HG03025 (cell line): ENCODE data around the gene XYLT1.
A peak's percentile ranks its signal among the peaks of the same experiment; 100 is the strongest.

ENCODE experiments used
- ATAC-seq: cut with Tn5 transposase; IDR thresholded peaks from one replicate; pipeline ENCODE4 v1.9.1; 2021; ENCODE audit warnings: mild to moderate bottlenecking, moderate library complexity; ENCODE audit not compliant: unreplicated experiment, low FRiP score

The XYLT1 gene

DNA sequence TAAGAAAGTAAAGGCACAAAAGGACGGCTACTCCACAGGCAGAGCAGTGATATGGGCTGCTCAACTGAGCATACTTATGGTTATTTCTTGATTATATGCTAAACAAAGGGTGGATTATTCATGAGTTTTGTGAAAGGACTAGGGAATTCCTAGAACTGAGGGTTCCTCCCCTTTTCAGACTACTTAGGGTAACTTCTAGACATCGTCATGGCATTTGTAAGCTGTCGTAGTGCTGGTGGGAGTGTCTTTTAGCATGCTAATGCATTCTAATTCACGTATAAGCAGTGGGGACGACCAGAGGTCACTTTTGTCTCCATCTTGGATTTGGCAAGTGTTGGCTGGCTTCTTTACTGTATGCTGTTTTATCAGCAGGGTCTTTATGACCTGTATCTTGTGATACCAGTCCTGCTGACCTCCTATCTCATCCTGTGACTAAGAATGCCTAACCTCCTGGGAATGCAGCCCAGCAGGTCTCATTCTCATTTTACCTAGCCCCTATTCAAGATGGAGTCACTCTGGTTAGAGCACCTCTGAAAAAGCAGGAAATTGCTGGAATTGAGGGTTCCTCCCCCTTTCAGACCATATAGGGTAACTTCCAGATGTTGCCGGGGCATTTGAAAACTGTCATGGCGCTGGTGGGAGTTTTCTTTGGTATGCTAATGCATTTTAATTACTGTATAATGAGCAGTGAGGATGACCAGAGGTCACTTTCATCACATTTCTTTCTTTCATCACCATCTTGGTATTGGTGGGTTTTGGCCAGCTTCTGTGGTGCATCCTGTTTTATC, 388.5 kb downstream of the XYLT1 start:
- no peak for ATAC-seq

DNA sequence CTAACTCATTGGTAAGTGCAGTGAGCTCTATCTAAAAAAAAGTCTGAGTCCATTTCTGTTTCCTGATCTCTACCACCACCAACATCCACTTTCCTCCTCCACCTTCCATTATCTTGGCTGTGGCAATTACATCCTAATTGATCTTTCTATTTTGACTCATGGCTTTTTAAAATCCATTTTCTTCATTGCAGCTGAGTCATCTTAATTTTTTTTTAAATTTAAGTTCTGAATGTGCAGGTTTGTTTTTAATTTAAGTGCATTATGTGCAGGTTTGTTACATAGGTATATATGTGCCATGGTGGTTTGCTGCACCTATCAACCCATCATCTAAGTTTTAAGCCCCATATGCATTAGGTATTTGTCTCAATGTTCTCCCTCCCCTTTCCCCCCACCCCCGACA, 390.7 kb downstream of the XYLT1 start:
- ATAC-seq = no peak

DNA sequence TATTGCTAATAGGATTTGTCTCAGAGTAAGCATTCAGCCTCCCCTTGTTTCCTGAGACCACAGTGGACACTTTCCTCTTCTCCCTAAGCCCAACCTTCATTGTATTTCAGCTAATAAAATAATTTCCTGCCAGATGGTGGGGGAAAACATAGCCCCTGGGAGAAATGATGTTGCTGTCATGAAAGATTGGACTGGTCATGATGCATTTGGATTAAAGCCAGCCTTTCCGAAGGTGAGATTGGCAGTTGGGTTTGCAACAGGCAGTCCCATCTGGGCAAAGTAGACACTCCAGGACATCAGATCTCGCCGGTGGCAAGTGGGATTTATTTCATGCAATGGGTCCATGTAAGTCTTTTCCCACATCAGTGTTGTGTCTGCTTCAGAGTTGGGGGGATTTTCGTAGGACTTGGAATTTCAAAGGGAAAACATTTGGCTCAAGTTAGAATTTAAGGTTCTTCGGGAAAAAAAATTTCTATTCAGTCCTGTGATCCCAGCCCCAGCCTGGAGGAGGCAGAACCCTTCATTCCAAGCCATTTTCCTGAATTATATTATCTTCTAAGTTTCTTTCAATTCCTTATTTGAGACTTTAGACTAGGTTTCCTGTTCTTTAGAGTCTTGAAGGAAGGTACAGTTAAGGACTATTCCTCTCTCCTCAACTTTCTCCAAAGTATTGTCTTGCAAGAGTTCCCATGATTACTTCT, 391.7 kb downstream of the XYLT1 start:
- ATAC-seq = no peak

- ATAC-seq = no peak
These were observed 393.8 kb downstream of the XYLT1 start for GRCh38 chr16:17076818-17077498.

- ATAC-seq = no peak
These were observed 394.5 kb downstream of the XYLT1 start for GRCh38 chr16:17076092-17076754.

DNA sequence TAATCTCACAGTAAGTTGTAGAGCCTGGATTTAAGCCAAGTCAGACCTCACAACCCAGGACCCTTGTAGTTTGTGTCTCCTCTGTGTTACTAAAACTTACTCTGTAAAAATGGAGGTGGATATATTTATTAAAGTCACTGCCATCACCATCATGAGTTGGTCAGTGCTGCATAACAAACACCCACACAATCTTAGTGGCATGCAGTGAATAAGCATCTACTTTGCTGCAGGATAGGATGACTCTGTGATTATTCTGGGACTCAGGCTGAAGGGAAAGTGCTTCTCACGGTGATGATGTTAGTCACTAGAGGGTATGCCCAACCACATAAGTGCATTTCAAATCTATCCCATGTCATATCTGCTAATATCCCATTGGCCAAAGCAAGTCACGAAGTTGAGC, 398.7 kb downstream of the XYLT1 start:
- no peak for ATAC-seq

DNA sequence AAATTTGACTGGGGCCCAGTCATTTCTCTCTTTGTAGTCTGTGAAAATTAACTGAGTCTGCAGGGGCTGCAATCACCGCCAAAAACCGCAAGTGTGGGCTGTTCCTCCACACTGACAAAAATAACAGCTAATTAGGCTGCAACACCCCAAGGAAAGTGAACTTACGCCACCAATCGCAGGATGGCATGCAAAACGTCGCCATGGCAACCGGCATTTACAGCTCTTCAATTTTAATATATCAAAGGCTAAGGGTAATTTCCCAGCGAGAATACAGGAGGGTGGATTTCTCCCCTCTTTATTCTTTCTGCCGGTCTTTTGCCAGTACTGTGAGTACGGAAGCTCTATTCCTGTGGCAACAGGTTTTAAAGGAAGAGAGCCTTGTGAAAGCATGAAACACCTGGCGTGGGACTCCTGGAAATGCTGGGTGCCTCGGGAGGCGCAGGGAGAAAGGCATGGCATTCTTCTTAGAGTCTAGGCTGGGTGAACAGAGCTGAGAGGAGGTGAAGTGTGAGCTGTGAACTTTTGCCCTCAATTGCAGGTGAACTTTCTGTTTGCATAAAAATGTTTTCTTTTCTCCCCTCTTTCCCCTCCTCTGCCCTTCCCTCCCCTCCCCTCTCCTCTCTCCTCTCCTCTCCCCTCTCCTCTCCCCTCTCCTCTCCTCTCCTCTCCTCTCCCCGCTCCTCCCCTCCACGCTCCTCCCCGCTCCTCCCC, 399.7 kb downstream of the XYLT1 start:
- ATAC-seq = peak; percentile 65

DNA sequence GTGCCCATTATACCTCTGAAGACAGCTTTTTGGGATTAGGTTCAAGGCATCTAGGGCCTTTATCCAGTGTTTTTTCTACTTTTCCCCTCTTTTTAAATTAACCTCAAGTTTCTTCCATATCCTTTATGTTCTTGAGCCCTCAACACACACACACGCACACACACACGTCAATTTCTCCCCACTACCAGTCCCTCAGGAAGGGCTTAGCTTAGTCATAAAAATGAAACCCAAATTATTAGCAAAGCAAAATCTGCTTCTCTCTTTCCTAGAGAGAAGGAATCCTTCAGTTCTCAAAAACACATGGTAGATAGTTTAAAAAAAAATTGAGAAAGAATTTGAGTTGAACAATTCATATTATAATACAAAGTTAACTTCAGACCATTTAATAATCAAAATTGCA, 401.1 kb downstream of the XYLT1 start:
- ATAC-seq = no peak

DNA sequence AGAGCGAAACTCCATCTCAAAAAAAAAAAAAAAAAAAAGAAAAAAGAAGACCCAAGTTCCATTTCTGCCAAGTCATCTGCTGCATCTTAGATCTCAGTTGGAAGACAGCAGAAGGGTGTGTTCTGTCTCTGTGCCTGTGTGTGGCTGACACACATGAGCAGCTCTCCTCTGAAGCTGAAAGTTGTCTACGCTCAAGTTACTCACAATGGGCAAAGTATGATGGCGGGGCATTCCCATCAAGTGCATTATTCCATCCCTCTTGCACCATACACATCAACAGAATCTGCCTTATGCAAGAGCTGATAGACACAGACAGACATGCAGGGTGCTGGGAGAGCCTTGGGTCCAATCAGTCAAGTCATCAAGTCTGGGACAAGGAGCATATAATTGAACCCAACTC, 402.2 kb downstream of the XYLT1 start:
- no peak for ATAC-seq

- ATAC-seq = no peak
These were observed 402.9 kb downstream of the XYLT1 start for GRCh38 chr16:17067882-17068281.

- no peak for ATAC-seq
These were observed 407.3 kb downstream of the XYLT1 start for GRCh38 chr16:17063201-17064139.

DNA sequence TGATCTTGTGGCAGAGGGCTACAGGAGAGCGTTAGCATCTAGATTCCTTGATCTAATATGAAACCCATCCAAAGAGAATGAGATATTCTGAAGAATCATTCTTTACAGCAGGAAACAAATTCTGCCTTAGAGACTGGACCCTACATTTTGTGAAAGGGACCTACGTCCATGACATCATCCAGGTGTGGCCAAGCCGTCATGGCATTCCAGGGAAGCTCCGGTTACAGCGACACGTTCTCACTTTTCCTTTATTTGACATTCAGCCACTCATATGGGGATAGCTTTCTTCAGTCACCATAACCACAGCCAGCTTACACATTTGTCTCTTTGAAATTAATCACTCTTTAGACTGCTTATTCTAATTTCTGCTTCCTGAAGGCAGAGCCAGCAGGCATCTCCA, 408.1 kb downstream of the XYLT1 start:
- no peak for ATAC-seq

- ATAC-seq = no peak
These were observed 409.4 kb downstream of the XYLT1 start for GRCh38 chr16:17061326-17061725.

- ATAC-seq = no peak
These were observed 412.3 kb downstream of the XYLT1 start for GRCh38 chr16:17058471-17058870.

DNA sequence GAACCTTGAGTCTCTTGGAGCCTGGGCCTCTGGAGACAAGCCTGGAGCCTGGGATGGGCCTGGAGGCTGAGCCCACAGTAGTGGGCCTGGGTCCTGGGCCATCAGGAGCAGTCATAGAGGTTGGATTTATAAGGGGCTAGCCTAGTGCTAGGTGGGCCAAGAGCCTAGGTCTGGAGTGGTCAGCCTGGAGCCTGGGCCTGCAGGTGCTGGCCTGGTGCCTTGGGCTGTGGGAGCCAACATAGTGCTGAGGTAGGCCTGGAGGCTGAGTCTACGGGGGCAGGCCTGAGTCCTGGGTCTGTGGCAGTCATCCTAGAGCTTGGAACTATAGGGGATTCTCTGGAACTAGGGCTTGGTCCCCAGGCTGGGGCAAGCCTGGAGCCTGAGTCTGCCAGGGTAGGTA, 414.1 kb downstream of the XYLT1 start:
- no peak for ATAC-seq

- ATAC-seq = no peak
These were observed 417.1 kb downstream of the XYLT1 start for GRCh38 chr16:17053536-17054160.
